Measurements from ENCODE around the gene OTULINL.

Gene OTULINL

DNA sequence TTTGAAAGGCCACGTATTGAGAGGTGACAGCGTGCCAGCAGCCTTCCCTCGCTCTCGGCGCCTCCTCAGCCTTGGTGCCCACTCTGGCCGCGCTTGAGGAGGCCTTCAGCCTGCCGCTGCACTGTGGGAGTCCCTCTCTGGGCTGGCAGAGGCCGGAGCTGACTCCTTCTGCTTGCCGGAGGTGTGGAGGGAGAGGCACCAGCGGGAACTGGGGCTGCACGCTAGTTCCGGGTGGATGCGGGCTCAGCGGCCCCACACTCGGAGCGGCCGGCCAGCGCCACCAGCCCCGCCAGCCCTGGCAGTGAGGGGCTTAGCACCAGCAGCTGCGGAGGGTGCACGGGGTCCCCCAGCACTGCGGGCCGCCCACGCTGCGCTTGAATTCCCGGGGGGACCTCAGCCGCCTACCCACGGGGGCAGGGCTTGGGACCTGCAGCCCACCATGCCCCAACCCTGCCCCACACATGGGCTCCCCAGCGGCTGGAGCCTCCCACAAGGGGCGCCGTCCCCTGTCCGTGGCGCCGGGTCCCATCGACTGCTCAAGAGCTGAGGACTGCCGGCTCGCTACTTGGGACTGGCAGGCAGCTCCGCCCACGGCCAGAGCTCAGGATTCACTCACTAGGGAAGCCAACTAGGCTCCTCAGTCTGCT is 4.4 kb upstream of the OTULINL start:
- no peak for DNase-seq

DNA sequence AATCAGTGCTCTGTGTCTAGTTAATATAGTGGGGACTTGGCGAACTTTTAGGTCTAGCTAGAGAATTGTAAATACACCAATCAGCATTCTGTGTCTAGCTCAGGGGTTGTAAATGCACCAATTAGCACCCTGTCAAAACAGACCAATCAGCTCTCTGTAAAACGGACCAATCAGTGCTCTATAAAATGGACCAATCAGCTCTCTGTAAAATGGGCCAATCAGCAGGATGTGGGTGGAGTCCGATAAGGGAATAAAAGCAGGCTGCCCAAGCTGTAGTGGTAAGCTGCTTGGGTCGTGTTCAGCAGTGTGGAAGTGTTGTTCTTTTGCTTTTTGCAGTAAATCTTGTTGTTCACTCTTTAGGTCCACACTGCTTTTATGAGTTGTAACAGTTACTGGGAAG is 3.6 kb upstream of the OTULINL start:
- no peak for DNase-seq

DNA sequence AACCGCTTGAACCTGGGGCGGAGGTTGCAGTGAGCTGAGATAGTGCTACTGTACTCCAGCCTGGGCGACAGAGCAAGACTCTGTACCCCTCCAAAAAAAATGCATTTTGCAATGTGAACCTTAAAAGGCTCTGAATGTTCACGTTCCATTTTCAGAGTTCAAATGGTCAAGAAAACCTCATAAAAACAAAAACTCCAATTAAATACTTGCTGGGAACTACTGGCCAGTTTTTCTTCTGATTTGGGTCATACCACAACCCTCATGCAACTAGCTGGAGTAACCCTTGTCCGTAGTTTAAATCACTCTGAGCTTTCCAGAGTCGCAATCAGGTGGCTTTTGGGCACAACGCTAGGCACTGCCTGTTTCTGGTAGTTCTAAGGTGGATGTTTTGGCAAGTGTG is 2.3 kb upstream of the OTULINL start:
- no peak for DNase-seq

GRCh38 chr5:14579731-14580397 is 1.7 kb upstream of the OTULINL start:
- no peak for DNase-seq

GRCh38 chr5:14580398-14581034 is 1.1 kb upstream of the OTULINL start:
- peak; percentile 21 for DNase-seq

DNA sequence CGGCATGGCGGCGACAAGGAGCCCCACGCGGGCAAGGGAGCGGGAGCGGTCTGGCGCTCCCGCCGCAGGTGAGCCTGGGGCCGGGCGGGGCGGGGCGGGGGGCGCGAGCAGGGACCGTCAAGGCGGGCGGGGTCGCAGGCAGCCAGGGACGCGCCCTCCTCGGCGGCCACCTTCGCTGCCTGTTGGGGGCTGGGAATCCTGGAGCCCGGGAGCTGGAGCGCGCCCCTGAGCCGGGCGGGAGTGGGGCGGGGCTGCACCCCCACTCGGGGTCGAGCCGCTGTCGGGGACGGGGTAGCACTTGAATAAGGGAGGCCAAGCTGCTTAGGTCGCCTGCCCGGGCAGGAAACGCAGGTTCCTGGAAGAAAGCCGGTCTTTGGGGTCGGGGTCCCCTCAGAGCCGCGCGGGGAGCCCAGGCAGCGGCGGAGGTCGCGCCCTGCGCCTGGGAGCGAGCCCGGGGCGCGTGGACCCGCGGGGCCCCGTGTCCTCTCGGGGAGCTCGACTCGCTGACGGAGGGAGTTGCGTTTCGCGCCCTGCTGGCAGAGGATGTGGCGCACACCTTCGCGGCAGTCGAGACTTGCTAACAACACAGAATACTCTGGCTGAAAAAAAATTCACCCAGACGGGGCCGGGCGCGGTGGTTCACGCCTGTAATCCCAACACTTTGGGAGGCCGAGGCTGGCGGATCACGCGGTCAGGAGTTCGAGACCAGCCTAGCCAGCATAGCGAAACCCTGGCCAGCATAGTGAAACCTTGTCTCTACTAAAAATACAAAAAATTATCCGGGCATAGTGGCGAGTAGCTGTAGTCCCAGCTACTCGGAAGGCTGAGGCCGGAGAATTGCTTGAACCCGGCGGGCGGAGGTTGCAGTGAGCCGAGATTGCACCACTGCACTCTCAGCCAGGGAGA is 552 bp downstream of the OTULINL start:
- peak; percentile 87 for DNase-seq

GRCh38 chr5:14582797-14583137 is 1.2 kb downstream of the OTULINL start:
- DNase-seq, result no peak

DNA sequence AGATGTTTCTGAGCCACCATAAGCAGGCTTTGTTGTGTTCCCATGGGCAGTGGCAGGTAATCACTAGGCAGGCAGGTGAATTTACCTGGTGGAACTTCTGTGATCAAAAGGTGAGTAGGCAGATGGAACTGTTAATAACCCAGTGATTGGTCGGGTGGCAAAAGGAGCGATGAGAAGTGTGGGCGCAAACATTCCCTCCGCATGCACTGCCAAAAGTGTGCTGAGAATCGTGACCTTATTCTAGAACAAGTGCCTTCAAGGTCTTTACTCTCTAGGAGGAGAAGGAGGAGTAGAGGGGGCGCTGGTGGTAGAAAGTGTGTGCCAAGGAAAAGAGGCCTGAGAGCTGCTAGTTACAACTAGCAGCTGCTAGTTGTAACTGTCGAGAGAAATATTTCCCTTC is 3.3 kb downstream of the OTULINL start:
- DNase-seq, result no peak

DNA sequence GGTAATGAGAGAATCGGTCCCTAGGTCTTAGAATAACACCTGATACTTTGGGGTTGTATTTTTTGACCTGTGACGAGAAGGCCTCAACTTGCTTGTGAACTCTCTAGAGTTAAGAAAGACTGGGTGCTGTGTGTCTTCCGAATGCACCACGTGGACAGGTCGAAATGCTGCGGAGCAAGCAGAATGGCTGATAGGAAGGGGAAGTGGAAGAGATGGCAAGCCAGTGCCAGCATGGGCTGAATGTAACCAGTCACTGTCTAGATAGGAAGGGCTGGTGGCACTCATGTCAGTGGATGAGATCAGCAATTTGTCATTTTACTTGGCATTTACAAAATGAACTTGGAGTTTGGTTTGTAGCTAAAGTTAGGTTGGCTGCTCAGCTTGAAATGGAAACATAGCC is 5.6 kb downstream of the OTULINL start:
- DNase-seq, result peak; percentile 85

DNA sequence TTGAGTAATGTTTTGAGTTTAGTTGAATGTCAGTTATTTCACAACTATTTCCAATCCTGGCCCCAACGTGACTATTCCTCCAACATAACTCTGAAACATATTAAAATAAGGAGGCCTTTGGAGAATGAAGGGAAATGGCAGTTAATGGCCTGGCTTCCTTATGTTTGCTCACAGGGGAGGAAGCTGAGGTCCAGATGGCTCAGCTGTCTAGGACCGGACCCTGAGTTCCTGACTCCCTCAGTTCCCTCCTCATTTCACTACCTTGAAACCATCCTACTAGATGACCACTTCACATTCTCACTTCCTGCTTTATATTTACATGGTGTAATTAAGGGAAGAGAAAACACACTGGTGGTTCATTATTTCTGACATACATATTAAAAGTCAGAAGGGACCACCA is 6.6 kb downstream of the OTULINL start:
- DNase-seq, result no peak

GRCh38 chr5:14588758-14589543 is 7.4 kb downstream of the OTULINL start:
- DNase-seq, result no peak

- no peak for DNase-seq
Observed at GRCh38 chr5:14590949-14591348, 9.4 kb downstream of the OTULINL start.

GRCh38 chr5:14591548-14591947 is 10.0 kb downstream of the OTULINL start:
- no peak for DNase-seq

DNA sequence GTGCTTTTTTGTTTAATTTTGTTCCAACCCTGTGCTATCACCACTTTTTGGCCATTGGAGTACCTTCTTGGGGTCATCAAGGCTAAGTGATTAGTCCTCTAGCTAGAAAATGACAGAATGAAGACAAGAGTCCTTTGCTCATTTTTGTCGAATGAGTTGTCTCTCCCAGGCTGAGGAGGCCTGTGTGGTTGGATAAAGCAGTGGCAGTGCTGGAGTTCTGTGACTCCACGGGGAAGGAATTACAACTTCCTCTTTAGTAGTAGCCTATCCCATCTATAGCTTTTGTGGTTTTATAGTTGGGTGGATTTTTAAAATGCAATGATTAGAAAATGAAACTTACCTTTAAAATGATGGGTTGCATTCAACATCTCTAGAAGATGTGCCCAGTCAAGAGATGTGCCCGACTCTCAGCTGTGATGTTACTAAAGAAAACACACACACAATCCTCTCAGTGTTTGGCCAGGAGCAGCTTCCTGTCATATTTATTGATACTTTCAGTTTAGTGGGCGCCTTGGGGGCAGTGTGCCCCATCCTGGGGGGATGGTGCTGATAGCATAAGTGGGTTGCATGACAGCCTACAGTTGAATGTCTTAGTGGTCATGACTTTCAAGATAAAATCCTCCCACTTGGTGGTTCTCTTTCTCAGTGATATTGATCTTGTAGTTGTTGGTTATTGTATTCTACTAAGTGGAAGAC is 11.9 kb downstream of the OTULINL start:
- no peak for DNase-seq

- DNase-seq, result no peak
Observed at GRCh38 chr5:14594378-14595074, 12.9 kb downstream of the OTULINL start.

DNA sequence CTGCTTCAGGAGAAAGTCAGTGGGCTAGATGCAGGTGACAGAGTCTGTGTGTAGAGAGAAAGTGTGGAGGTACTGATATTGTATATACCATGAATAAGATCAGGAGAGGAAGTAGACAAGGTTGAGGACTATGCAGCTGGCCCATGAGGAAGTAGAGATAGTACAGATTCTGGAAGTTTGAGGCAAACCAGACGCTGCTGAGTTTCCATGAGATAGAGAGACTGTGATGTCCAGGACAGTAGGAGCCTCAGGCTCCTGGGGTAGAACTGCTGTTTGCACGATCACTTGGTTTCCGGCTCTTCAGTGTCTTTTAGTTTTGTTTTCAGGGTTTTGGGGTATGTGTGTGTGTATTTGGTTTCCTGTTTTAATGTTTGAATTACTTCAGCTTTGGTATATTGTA is 13.6 kb downstream of the OTULINL start:
- peak; percentile 44 for DNase-seq

DNA sequence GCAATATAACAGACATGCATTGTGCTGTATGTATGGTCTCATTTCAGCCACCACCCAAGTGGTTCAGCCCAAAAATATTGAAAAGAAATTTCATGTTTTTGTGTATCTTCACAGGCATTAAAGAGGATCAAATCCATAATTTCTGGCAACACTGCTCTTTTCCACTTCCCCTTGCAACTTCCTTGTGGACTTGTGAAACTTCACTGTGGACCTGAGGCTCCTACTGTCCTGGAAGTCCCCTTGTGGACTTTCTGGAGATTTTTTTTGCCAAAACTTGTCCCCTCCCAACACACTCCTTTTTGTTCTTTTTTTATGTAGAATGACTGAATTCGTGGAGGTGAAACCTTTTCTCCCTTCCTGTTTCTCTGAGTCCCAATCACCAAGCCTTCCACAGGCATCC is 14.3 kb downstream of the OTULINL start:
- no peak for DNase-seq

GRCh38 chr5:14597080-14597479 is 15.5 kb downstream of the OTULINL start:
- no peak for DNase-seq

DNA sequence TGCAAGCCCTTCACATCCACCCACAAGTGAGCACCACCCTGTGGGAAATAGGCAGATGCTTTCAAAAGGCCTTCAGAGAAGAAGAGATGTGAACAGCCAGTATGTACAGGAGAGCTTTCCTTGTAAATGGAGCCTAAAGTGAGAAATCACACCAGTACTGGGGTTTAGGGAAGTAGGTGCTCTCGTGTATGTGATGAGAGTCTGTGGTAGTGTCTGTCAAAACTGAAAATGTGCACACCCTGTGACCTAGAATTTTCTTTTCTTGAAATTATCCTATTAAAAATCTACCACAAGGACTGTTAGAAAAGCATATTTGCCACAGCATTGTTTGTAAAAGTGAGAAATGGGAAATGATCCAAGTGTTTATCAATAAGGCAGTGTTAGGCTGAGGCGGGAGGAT is 16.6 kb downstream of the OTULINL start:
- DNase-seq, result no peak

DNA sequence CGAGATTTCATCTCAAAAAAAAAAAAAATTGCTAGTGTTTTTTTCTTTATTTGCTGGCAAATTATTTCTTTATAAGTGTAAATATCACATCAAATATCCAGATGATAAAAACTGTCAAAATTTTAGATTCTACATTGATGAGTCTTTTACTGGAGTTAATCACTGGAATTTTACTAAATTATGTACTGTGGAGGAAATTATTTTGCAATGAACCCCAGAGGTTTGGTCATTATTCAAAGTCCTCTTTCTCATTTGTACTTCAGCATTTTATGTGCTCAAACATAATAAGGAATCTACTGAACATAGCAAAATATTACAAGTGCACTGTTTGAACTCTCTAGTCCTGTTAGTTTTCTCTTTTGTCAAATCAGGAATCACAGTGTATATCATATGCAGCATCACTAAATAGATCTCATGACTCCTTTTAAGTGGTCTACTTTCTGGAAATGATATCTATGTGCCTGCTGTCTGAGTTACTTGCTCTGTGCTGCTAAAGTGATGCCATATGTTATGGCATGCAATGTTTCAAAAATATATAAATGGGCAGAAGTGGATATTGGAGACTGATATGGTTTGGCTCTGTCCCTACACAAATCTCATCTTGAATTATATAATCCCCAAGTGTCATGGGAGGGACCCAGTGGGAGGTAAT is 18.0 kb downstream of the OTULINL start:
- no peak for DNase-seq

GRCh38 chr5:14600846-14601245 is 19.3 kb downstream of the OTULINL start:
- peak; percentile 59 for DNase-seq
